ENCODE measurements around the gene RASGRF2. TPM values are rescaled to one million over a fixed set of nuclear protein-coding genes. Genes with fewer than 3 reads are reported as not detected.

RASGRF2 gene
- total RNA-seq, 1 donor from 2014 or later, result 0.05 TPM

DNA sequence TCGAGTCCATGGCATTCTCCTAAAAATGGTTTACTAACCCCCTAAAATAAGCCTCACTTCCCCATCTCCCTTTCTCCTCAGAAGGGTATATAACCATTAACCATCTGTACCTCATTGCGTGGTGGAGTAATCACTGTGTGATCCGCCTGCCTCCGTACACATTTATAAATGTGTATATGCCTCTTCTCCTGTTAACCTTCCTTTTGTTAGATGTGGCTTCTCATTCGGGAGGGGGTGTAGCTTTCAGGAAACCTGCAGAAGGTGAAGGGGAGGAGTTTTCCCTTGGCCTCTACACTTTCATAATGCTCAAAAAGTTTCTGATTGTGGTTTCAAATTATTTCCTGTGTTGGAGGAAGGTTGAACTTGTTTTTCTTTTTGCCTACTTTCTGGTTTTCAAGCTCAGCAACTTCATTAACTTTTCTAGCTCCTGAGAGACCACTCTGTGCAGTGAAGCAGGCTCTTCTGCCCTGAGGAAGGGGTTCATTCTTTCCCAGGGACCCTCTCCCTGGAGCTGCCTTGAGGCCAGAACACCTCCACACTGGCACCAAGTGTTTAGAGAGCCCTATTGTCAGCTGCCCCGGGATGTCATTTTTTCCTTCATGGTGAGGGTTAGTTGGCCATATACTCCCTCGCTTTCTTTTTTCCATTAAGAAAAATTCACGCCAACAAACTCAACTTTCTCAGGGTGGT is 46.9 kb downstream of the RASGRF2 start:
- H3K27me3 Mint-ChIP-seq (ENCODE audit: unreplicated experiment), result peaks cover 10% of the 10 kb centered on the region
- H3K9me3 Mint-ChIP-seq (ENCODE audit: unreplicated experiment), result no peaks in the 10 kb centered on the region

DNA sequence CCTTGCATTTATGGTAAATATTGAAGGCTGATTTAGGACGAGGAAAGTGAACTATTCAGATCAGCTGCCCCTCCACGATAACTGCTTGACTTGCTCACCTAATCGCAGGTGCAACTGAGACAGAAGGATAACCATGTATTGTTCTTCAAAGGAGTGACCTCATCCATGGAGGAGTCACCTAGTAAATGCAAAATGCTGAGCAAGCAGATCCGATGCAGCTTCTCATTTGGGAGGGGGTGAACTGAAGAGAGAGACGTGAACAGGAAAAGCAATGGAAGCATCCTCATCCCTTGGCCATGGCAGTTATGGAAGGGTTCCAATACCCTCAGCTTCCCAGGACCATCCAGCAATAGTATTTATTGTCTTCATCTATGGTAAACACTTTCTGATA is 47.5 kb downstream of the RASGRF2 start:
- TF ChIP-seq, protein P1, sequence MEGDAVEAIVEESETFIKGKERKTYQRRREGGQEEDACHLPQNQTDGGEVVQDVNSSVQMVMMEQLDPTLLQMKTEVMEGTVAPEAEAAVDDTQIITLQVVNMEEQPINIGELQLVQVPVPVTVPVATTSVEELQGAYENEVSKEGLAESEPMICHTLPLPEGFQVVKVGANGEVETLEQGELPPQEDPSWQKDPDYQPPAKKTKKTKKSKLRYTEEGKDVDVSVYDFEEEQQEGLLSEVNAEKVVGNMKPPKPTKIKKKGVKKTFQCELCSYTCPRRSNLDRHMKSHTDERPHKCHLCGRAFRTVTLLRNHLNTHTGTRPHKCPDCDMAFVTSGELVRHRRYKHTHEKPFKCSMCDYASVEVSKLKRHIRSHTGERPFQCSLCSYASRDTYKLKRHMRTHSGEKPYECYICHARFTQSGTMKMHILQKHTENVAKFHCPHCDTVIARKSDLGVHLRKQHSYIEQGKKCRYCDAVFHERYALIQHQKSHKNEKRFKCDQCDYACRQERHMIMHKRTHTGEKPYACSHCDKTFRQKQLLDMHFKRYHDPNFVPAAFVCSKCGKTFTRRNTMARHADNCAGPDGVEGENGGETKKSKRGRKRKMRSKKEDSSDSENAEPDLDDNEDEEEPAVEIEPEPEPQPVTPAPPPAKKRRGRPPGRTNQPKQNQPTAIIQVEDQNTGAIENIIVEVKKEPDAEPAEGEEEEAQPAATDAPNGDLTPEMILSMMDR (IDR thresholded peaks at IDR 0.05), result no peak
- no peaks in the 10 kb centered on the region for H3K9me3 Mint-ChIP-seq (ENCODE audit: unreplicated experiment)
- no peaks in the 10 kb centered on the region for H3K4me1 Mint-ChIP-seq (ENCODE audit: unreplicated experiment)
- no peaks in the 10 kb centered on the region for H3K36me3 Mint-ChIP-seq (ENCODE audit: unreplicated experiment)
- DNase-seq (ENCODE audit: extremely low spot score, unreplicated experiment), result no peak
- no peak overlapping the region for H3K4me3 Mint-ChIP-seq (ENCODE audit: unreplicated experiment)
- peaks cover 10% of the 10 kb centered on the region for H3K27me3 Mint-ChIP-seq (ENCODE audit: unreplicated experiment)
- no peak overlapping the region for H3K27ac Mint-ChIP-seq (ENCODE audit: unreplicated experiment)

More for the DNA sequence above, 46.9 kb downstream of the RASGRF2 start:
- TF ChIP-seq, protein P1 (IDR thresholded peaks at IDR 0.05), result no peak
- Mint-ChIP-seq H3K27ac (ENCODE audit: unreplicated experiment) (no peak overlapping the region), H3K36me3 (ENCODE audit: unreplicated experiment) (no peaks in the 10 kb centered on the region), H3K4me3 (ENCODE audit: unreplicated experiment) (no peak overlapping the region), H3K4me1 (ENCODE audit: unreplicated experiment) (no peaks in the 10 kb centered on the region)
- DNase-seq (ENCODE audit: extremely low spot score, unreplicated experiment), result no peak

DNA sequence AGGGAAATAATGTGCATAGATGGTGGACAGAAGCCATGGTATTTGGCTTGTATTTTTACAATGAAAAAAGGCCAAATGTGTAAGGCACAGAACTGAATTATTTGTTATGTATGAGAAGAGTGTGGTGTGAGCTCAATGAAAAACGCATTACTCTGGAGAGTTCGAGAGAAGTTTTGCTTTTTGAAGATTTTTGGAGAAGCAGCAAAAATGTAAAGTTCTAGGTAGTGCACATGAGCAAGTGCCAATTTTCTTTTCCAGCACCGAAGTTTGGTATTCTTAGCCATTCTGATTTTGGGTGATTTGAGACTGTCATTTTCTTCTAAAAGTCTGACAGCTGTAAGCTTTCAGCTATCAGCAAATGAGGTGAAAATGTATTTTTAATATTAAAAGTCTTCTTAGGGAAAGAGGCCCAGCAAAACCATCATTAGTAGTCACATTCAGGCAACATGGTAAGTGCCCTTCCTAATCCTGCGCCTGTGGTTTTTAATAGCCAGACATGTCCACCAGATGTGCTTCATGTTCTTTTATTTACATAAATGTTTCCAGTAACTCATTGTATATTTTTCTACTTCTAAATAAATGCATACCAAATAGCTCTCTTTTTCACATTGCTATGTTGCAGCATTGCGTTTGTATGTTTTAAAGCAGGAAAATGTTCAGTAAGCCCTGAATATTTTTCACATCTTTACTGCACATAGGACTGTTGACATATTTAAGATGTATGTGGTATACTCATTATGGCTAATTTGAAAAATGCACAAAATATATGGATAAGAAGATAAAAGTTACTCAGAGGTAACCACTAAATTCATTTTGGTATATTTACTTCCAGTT is 50.4 kb downstream of the RASGRF2 start:
- H3K27ac Mint-ChIP-seq (ENCODE audit: unreplicated experiment), result no peak overlapping the region
- no peak for DNase-seq (ENCODE audit: extremely low spot score, unreplicated experiment)
- peaks cover 23% of the 10 kb centered on the region for H3K27me3 Mint-ChIP-seq (ENCODE audit: unreplicated experiment)
- H3K9me3 Mint-ChIP-seq (ENCODE audit: unreplicated experiment), result no peaks in the 10 kb centered on the region
- no peak overlapping the region for H3K4me3 Mint-ChIP-seq (ENCODE audit: unreplicated experiment)
- TF ChIP-seq, protein P1 (IDR thresholded peaks at IDR 0.05), result no peak
- no peaks in the 10 kb centered on the region for H3K36me3 Mint-ChIP-seq (ENCODE audit: unreplicated experiment)
- H3K4me1 Mint-ChIP-seq (ENCODE audit: unreplicated experiment), result no peaks in the 10 kb centered on the region

DNA sequence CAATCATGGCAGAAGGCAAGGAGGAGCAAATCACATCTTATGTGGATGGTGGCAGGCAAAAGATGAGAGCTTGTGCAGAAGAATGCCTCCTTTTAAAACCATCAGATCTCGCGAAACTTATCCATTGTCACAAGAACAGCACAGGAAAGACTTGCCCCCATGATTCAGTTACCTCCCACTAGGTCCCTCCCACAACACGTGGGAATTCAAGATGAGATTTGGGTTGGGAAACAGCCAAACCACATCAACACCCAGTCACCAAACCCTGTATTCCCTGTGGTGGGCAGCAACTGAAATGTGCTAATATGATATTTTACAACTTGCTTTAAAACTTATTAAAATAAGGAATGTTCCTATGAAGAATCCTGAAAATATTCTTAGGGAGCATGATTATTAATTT is 54.2 kb downstream of the RASGRF2 start:
- H3K4me1 Mint-ChIP-seq (ENCODE audit: unreplicated experiment), result no peaks in the 10 kb centered on the region
- DNase-seq (ENCODE audit: extremely low spot score, unreplicated experiment), result no peak
- no peaks in the 10 kb centered on the region for H3K36me3 Mint-ChIP-seq (ENCODE audit: unreplicated experiment)

More for the DNA sequence above, 54.2 kb downstream of the RASGRF2 start:
- no peaks in the 10 kb centered on the region for H3K9me3 Mint-ChIP-seq (ENCODE audit: unreplicated experiment)
- no peak overlapping the region for H3K4me3 Mint-ChIP-seq (ENCODE audit: unreplicated experiment)
- TF ChIP-seq, protein P1 (IDR thresholded peaks at IDR 0.05), result no peak
- H3K27me3 Mint-ChIP-seq (ENCODE audit: unreplicated experiment), result peaks cover 29% of the 10 kb centered on the region
- no peak overlapping the region for H3K27ac Mint-ChIP-seq (ENCODE audit: unreplicated experiment)

Data from osteocyte (in vitro differentiated cells).